ENCODE measurements around the gene KRTAP5-8. TPM values are rescaled to one million over a fixed set of nuclear protein-coding genes. Genes with fewer than 3 reads are reported as not detected.

KRTAP5-8 gene
- not detected in 2 replicates for total RNA-seq

GRCh38 chr11:71537977-71538665 is at the start of gene KRTAP5-8:
Gene KRTAP5-8 (plus strand): TSS chr11:71538025. CDS start chr11:71538056, 31 bp downstream.

GRCh38 chr11:71526796-71527575 is 10.8 kb upstream of the KRTAP5-8 start, which contains the start of gene KRTAP5-7:
Gene KRTAP5-7 (plus strand): TSS chr11:71527267. CDS start chr11:71527301, 34 bp downstream.

GRCh38 chr11:71548120-71548519 is 10.3 kb downstream of the KRTAP5-8 start, which contains the start of gene KRTAP5-9:
Gene KRTAP5-9 (plus strand): TSS chr11:71548420. CDS start chr11:71548658, 238 bp downstream.

DNA sequence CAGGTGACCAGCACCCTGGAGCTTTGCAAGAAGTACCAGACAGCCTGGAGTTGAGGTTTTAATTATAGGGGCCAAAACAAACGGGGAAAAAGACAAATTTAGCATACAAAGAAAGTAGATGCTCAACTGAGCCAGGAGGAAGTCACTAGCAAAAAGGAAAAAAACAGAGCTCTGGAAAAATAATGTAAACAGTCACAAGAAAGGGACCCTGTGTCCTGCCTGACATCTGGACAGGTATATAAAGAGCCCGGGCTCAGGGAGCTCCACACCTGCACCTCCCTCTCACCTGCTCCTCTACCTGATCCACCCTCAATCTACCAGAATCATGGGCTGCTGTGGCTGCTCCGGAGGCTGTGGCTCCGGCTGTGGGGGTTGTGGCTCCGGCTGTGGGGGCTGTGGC is 27.4 kb downstream of the KRTAP5-8 start, which contains the start of gene KRTAP5-10:
Gene KRTAP5-10 (plus strand): TSS at position 301 of the 400 bp plus-strand sequence. CDS start 25 bp downstream, at position 326.

GRCh38 chr11:71582309-71582895 is 44.6 kb downstream of the KRTAP5-8 start, which contains the start of gene KRTAP5-11:
Gene KRTAP5-11 (minus strand): TSS chr11:71582875. CDS start chr11:71582837, 38 bp downstream.

Other genes starting within 250 kb of the KRTAP5-8 start
- 24.2 and 32.6 TPM in 2 replicates for gene DHCR7, start 89.6 kb upstream of the KRTAP5-8 start, total RNA-seq
- gene NADSYN1, start 84.8 kb upstream of the KRTAP5-8 start, total RNA-seq: 34.5 and 45.4 TPM in 2 replicates
- not detected in 2 replicates for gene KRTAP5-7, start 10.8 kb upstream of the KRTAP5-8 start, total RNA-seq
- gene KRTAP5-9, start 10.4 kb downstream of the KRTAP5-8 start, total RNA-seq: 0.54 TPM in 1 of 2 replicates, not detected in the other
- gene KRTAP5-10, start 27.5 kb downstream of the KRTAP5-8 start, total RNA-seq: not detected in 2 replicates
- gene KRTAP5-11, start 44.9 kb downstream of the KRTAP5-8 start, total RNA-seq: not detected in 2 replicates

All from cardiac ventricle fibroblast (primary cell).